Heart right ventricle (tissue), 16 donors: ENCODE measurements around the gene CSMD2. TPM values are rescaled to one million over a fixed set of nuclear protein-coding genes. Genes with fewer than 3 reads are reported as not detected.
"Not testable (repeated sequence)": the region's sequence is repeated elsewhere in the genome, so short reads cannot be mapped to it uniquely, and the experiment has no call there.

Experiments
- ATAC-seq, 8 donors: fragments of 200-7000 bp; cut with Tn5 transposase; one replicate each; pipeline ENCODE4 v1.9.1; 2020; ENCODE audit warnings: mild to moderate bottlenecking in 8 of 8, moderate library complexity in 8 of 8, moderate number of reproducible peaks in 1 of 8
- DNase-seq, 2 donors: peaks; one replicate each; pipeline ENCODE4 v3.0.0-alpha.2; 2020
- H3K27ac ChIP-seq, 10 donors: fragments of 200-600 bp; sonication (generic) in 2 of 10; one replicate each; pipeline versions ENCODE4 v1.5.0 to v1.8.0; 2020 to 2022; ENCODE audit warnings: mild to moderate bottlenecking in 3 of 10
- H3K27me3 ChIP-seq, 7 donors: fragments of 200-600 bp; one replicate each; pipeline ENCODE4 v1.8.0; 2021 to 2022; ENCODE audit warnings: mild to moderate bottlenecking in 2 of 7
- H3K36me3 ChIP-seq, 9 donors: fragments of 200-600 bp; sonication (generic) in 1 of 9; one replicate each; pipeline versions ENCODE4 v1.5.0 to v1.8.0; 2020 to 2022; ENCODE audit warnings: mild to moderate bottlenecking in 2 of 9
- H3K4me1 ChIP-seq, 9 donors: fragments of 200-600 bp; sonication (generic) in 1 of 9; one replicate each; pipeline versions ENCODE4 v1.5.0 to v1.8.0; 2020 to 2022; ENCODE audit warnings: mild to moderate bottlenecking in 4 of 9
- H3K4me3 ChIP-seq, 10 donors: fragments of 200-600 bp; sonication (generic) in 2 of 10; one replicate each; pipeline versions ENCODE4 v1.5.0 to v1.8.0; 2020 to 2022; ENCODE audit warnings: mild to moderate bottlenecking in 7 of 10, moderate library complexity in 2 of 10
- H3K9me3 ChIP-seq, 11 donors: fragments of 200-600 bp in 10 of 11; sonication (generic) in 2 of 11; one replicate each; pipeline versions ENCODE4 v1.5.0 to v1.8.0; 2013 to 2022; ENCODE audit warnings: mild to moderate bottlenecking in 2 of 11, control low read depth in 1 of 11, moderate library complexity in 1 of 11
- WGBS, 2 donors: extraction: QIAGEN DNeasy Blood & Tissue Kit; methylation state at CpG; one replicate each; pipeline ENCODE4 v1.1.7; 2013; ENCODE audit warnings: inconsistent platforms in 1 of 2; 5-methylcytosine and 5-hydroxymethylcytosine counted together
- intact Hi-C, 10 donors: fragments of 100-400 bp; cut with DNase I; formaldehyde crosslinking; loops; one replicate each; pipeline versions ENCODE4 v1.11.1 to v1.14.2; 2022
- polyA plus RNA-seq, 2 donors: library from polyadenylated mRNA; stranded (reverse); fragments of 200-250 nt; gene quantifications; one replicate each; pipeline ENCODE4 v1.2.3, GENCODE V29; 2013
- total RNA-seq, 10 donors: library from RNA; stranded (reverse); fragmentation: NEBNext Ultra II Directional in 3 of 10; extraction: Animal tissue kit (Norgen Biotek cat#: 25700) in 3 of 10; gene quantifications; one replicate each; pipeline versions ENCODE4 v1.2.1 to v1.2.4, GENCODE V29; 2021 to 2023
- TF ChIP-seq, protein P1 (sequence below), 9 donors: fragments of 200-600 bp; sonication (generic) in 2 of 9; IDR thresholded peaks; one replicate each; pipeline versions ENCODE4 v1.5.0 to v1.8.0; 2021 to 2022; ENCODE audit warnings: antibody characterized with exemption in 9 of 9, mild to moderate bottlenecking in 5 of 9, moderate library complexity in 1 of 9
- donor health status: Arrhythmogenic right ventricular cardiomyopathy.
- donor health status: ischemic (EF 13 %, LVEDD 7.1; RV severe dilation, severe dysfunction).
- donor health status: healthy with polysubstance abuse.
- donor health status: DM: no; HTN: yes; CAD: no.
- donor health status: DM: no; HTN: no; CAD: no.
- donor health status: ischemic (EF 25% LVEDD 6.9; RV normal size, moderate dysfunction).
- donor health status: ischemic (EF 25% LVEDD 5.7; RV mildly dilated, moderate dysfunction).
- donor health status: healthy.
- donor health status: DM: yes; HTN: yes; CAD: no.
- donor health status: Ischemic cardiomyopathy.
- donor health status: ischemic (EF 35%, LVEDD 5.7; RV mildly dilated, moderate dysfunction).
- donor health status: nonischemic (EF 11% LVEDD 7.7; RV severe dilation, severe dysfunction).
- donor health status: DM: yes; HTN: yes; CAD: no.
- donor health status: PGD.
- donor health status: ischemic (EF 29% LVEDD 5.4; RV normal size, mild dysfunction).
- donor health status: nonischemic (EF 23%, LVEDD 6.1; RV moderate dilation, normal function).

The CSMD2 gene
- total and polyA plus RNA-seq, 12 donors: 0.04 to 0.97 (median 0.14) TPM; not detected in 1

DNA sequence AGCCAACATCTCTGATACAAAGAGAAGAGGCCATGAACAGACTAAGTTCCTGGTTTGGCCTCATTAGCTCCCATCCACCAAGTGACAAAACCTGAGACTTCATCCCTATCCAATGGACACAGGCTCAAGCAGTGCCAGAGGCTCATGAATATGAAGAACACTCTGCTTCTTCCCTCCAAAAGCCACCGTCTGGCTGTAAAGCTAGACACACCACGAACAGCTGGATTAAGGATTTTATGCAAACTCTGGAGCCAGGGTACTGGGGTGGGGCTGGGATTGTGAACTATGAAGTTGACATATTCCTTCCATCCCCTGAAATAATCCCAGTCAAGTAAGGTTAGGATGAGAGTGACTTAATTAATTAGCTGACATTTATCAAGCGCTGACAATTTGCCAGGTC, 139.4 kb downstream of the CSMD2 start:
- Histone ChIP-seq H3K4me3 (no peak overlapping the region), H3K36me3 (no peaks in the 10 kb centered on the region), H3K27me3 (peaks cover 0 to 23% (median 4%) of the 10 kb centered on the region in 7 donors), H3K27ac (no peak overlapping the region), H3K9me3 (no peaks in the 10 kb centered on the region), H3K4me1 (no peaks in the 10 kb centered on the region)
- DNase-seq (no peak), ATAC-seq (no peak)
- TF ChIP-seq, protein P1, sequence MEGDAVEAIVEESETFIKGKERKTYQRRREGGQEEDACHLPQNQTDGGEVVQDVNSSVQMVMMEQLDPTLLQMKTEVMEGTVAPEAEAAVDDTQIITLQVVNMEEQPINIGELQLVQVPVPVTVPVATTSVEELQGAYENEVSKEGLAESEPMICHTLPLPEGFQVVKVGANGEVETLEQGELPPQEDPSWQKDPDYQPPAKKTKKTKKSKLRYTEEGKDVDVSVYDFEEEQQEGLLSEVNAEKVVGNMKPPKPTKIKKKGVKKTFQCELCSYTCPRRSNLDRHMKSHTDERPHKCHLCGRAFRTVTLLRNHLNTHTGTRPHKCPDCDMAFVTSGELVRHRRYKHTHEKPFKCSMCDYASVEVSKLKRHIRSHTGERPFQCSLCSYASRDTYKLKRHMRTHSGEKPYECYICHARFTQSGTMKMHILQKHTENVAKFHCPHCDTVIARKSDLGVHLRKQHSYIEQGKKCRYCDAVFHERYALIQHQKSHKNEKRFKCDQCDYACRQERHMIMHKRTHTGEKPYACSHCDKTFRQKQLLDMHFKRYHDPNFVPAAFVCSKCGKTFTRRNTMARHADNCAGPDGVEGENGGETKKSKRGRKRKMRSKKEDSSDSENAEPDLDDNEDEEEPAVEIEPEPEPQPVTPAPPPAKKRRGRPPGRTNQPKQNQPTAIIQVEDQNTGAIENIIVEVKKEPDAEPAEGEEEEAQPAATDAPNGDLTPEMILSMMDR (IDR thresholded peaks at IDR 0.05): no peak
- intact Hi-C loops: no loop called here
- 69 to 76% methylated on average over 3 of the region's 3 CpGs for WGBS, 2 donors

DNA sequence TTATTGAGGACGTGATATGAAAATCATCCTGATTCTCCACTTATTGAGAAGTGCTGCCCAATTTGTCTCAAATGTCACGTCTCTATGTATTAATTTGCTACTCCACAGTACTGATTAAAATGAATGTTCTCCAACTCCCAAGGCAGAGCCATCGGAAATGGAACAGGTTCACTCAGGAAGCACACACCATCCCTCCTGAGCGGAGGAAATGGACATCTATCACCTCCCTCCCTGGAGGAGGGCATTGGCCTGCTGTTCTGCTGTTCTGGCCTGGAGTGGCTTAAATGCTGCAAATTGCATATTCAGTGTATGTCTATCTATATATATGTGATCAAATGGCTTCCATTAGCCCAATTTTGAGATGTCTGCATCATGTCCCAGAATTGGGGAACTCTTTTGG, 140.5 kb downstream of the CSMD2 start:
- H3K4me1 ChIP-seq: no peaks in the 10 kb centered on the region
- no peak overlapping the region for H3K27ac ChIP-seq
- DNase-seq (no peak), ATAC-seq (no peak)
- intact Hi-C loops: no loop called here
- no peaks in the 10 kb centered on the region for H3K9me3 ChIP-seq
- H3K36me3 ChIP-seq: no peaks in the 10 kb centered on the region
- 75% methylated on average over 4 of the region's 4 CpGs for WGBS, 2 donors
- TF ChIP-seq, protein P1 (IDR thresholded peaks at IDR 0.05): no peak
- peaks cover 0 to 21% (median 4%) of the 10 kb centered on the region in 7 donors for H3K27me3 ChIP-seq
- no peak overlapping the region for H3K4me3 ChIP-seq

DNA sequence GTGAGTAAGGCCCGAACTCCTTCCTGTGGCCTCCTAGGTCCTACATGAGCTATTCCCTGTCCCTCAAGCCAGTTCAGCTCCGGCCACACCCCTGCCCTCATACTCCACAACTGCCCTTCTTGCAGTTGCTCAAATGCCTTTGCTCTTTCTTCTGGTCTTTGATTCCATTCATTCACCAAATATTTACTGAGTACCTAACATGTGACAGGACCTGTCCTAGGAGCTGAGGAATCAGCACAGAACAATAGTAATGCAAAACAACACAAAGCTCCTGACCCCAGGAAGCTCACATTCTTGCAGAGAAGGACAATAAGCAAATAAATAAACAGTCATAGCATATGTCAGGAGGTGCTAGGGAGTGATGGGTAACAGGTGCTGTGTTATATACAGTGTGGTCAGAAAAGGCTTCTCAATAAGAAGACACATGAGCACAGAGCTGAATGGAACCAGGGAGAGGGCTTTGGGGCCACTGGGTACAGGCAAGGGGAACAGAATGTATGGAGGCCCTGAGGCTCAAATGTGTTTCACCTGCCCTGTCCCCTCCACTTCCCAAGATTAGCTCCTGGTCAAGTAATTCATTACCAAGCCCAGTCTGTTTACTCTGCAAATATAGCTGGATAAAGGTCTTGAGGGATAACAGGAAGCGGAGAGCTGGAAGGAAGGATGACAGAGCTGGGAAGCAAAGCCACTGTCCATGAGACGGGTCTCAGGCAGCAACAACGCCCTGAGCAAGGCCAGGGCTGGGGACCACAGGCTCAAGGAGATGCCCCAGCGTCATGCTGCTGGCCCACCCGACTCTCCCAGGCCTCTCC, 145.1 kb downstream of the CSMD2 start:
- Histone ChIP-seq H3K36me3 (no peaks in the 10 kb centered on the region), H3K4me3 (no peak overlapping the region), H3K9me3 (no peaks in the 10 kb centered on the region), H3K4me1 (no peaks in the 10 kb centered on the region), H3K27me3 (peaks cover 0 to 23% (median 4%) of the 10 kb centered on the region in 7 donors), H3K27ac (no peak overlapping the region)
- DNase-seq: no peak
- 68 to 73% methylated on average over 7 of the region's 7 CpGs for WGBS, 2 donors
- intact Hi-C loops: no loop called here
- ATAC-seq: no peak
- TF ChIP-seq, protein P1 (IDR thresholded peaks at IDR 0.05): no peak

DNA sequence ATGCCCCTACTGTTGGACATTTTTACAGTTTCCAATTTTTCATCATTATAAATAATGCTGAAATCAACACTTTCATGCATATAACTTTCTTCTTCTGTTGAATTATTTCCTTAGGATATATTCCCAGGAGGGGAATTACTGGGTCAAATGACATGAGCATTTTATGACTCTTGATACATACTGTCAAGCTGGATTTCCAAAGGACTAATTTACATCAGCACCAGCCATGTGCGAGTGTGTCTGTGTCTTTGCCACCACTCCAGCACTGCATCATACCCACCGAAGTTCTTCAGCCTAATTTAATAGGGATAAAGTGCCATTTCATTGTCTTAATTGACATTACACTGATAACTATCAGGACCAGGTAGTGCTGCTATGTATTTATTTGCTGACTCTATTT, 146.7 kb downstream of the CSMD2 start:
- 73 to 79% methylated on average over 2 of the region's 2 CpGs for WGBS, 2 donors
- H3K27me3 ChIP-seq: peaks cover 0 to 20% (median 0%) of the 10 kb centered on the region in 7 donors
- H3K36me3 ChIP-seq: no peaks in the 10 kb centered on the region
- peaks cover 0 to 11% (median 0%) of the 10 kb centered on the region in 9 donors for H3K4me1 ChIP-seq
- DNase-seq: no peak
- TF ChIP-seq, protein P1 (IDR thresholded peaks at IDR 0.05): no peak
- H3K9me3 ChIP-seq: no peaks in the 10 kb centered on the region
- ATAC-seq: no peak
- H3K27ac ChIP-seq: no peak overlapping the region
- H3K4me3 ChIP-seq: no peak overlapping the region
- intact Hi-C loops: no loop called here

DNA sequence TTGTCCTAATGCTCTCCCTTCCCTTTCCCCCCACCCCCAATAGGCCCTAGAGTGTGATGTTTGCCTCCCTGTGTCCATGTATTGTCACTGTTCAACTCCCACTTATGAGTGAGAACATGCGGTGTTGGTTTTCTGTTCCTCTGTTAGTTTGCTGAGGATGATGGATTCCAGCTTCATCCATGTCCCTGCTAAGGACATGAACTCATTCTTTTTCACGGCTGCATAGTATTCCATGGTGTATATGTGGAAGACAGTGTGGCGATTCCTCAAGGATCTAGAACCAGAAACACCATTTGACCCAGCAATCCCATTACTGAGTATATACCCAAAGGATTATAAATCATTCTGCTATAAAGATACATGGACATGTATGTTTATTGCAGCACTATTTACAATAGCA, 148.7 kb downstream of the CSMD2 start:
- H3K36me3 ChIP-seq, intact Hi-C loops, DNase-seq, ATAC-seq, H3K27me3 ChIP-seq, H3K9me3 ChIP-seq, H3K4me3 ChIP-seq, H3K27ac ChIP-seq: not testable (repeated sequence)
- 89 to 93% methylated on average over 3 of the region's 3 CpGs for WGBS, 2 donors
- peaks cover 0 to 11% (median 0%) of the 10 kb centered on the region in 9 donors for H3K4me1 ChIP-seq
